Spleen (tissue), 11 donors: Measurements from ENCODE around the gene CYP19A1. TPM values are rescaled to one million over a fixed set of nuclear protein-coding genes. Genes with fewer than 3 reads are reported as not detected.

Experiments used
- DNase-seq: peaks from one replicate; pipeline ENCODE4 v3.0.0-alpha.2; 2020
- H3K27ac ChIP-seq, 8 donors: fragments of 200-600 bp; sonication (generic) in 7 of 8; 1 replicate in 4 of 8; 2 replicates in 4 of 8; pipeline versions ENCODE4 v1.5.0 to v1.8.0; 2016 to 2021; ENCODE audit warnings: inconsistent platforms in 4 of 8, mild to moderate bottlenecking in 4 of 8, moderate library complexity in 1 of 8
- H3K27me3 ChIP-seq, 7 donors: fragments of 200-600 bp; sonication (generic) in 6 of 7; replicated peaks in 1 of 7; 1 replicate in 4 of 7; 2 replicates in 3 of 7; pipeline versions ENCODE4 v1.5.0 to v1.8.0; 2016 to 2021; ENCODE audit warnings: inconsistent platforms in 3 of 7, mild to moderate bottlenecking in 1 of 7
- H3K36me3 ChIP-seq, 6 donors: fragments of 200-600 bp; sonication (generic) in 5 of 6; 1 replicate in 4 of 6; 2 replicates in 2 of 6; pipeline versions ENCODE4 v1.5.0 to v1.8.0; 2016 to 2021; ENCODE audit warnings: inconsistent platforms in 2 of 6
- H3K4me1 ChIP-seq, 6 donors: fragments of 200-600 bp; sonication (generic) in 5 of 6; 1 replicate in 3 of 6; 2 replicates in 3 of 6; pipeline versions ENCODE4 v1.5.0 to v1.8.0; 2016 to 2021; ENCODE audit warnings: inconsistent platforms in 3 of 6
- H3K4me3 ChIP-seq, 8 donors: fragments of 200-600 bp; sonication (generic) in 7 of 8; 1 replicate in 4 of 8; 2 replicates in 4 of 8; pipeline versions ENCODE4 v1.5.0 to v1.8.0; 2016 to 2021; ENCODE audit warnings: inconsistent platforms in 4 of 8, mild to moderate bottlenecking in 4 of 8, moderate library complexity in 2 of 8
- H3K9me3 ChIP-seq, 8 donors: fragments of 200-600 bp; sonication (generic) in 7 of 8; 1 replicate in 4 of 8; 2 replicates in 4 of 8; pipeline versions ENCODE4 v1.5.0 to v1.8.0; 2016 to 2021; ENCODE audit warnings: inconsistent platforms in 4 of 8
- CTCF ChIP-seq, 11 experiments: fragments of 200-600 bp in 7 of 11; fragments of 450-650 bp in 4 of 11; sonication (generic) in 4 of 11; IDR thresholded peaks in 8 of 11; conservative IDR thresholded peaks in 3 of 11; 1 replicate in 7 of 11; 2 replicates in 4 of 11; pipeline versions ENCODE4 v1.4.0 to v1.8.0; 2016 to 2021; ENCODE audit warnings: antibody characterized with exemption in 11 of 11, inconsistent platforms in 4 of 11, mild to moderate bottlenecking in 1 of 11
- POLR2A ChIP-seq, 3 donors: fragments of 450-650 bp; IDR thresholded peaks; one replicate each; pipeline ENCODE4 v1.5.1; 2017; ENCODE audit warnings: antibody characterized with exemption in 3 of 3, mild to moderate bottlenecking in 1 of 3
- POLR2AphosphoS5 ChIP-seq, 3 donors: sonication (generic); formaldehyde crosslinking; IDR thresholded peaks; one replicate each; pipeline ENCODE4 v1.5.1; 2017; ENCODE audit warnings: antibody characterized with exemption in 3 of 3
- WGBS, 5 donors: extraction: QIAGEN DNeasy Blood & Tissue Kit in 3 of 5; methylation state at CpG; one replicate each; pipeline versions ENCODE4 v1.1.5 to v1.1.7; 2013 to 2018; 5-methylcytosine and 5-hydroxymethylcytosine counted together
- intact Hi-C: fragments of 100-400 bp; cut with DNase I; formaldehyde crosslinking; loops from one replicate; pipeline ENCODE4 v1.15.0; 2023; ENCODE audit warnings: low total_unique reads
- polyA plus RNA-seq, 3 donors: library from polyadenylated mRNA; stranded (reverse); fragments of 200-250 nt; gene quantifications; one replicate each; pipeline ENCODE4 v1.2.1, GENCODE V29; 2013
- total RNA-seq, 7 donors: library from RNA; depleted of rRNA in 3 of 7; stranded (reverse); fragments of >200 nt in 3 of 7; fragmentation: NEBNext Ultra II Directional in 4 of 7; extraction: Animal tissue kit (Norgen Biotek cat#: 25700) in 4 of 7; gene quantifications; one replicate each; pipeline versions ENCODE4 v1.1.0 to v1.2.1, GENCODE V29; 2016 to 2021
- donor health status: healthy with polysubstance abuse.
- donor health status: DM: no; HTN: no; CAD: no; lungs with moderate emphysema.
- donor health status: DM: no; HTN: no; CAD: no.
- donor health status: Bipolar disorder and iron deficiency.
- donor health status: healthy.
- donor health status: DM: no; HTN: no; CAD: no.
- donor health status: DM: yes; HTN: yes; CAD: no.

The CYP19A1 gene
- total and polyA plus RNA-seq, 10 donors, result 0.13 to 5.6 (median 0.96) TPM; not detected in 1

GRCh38 chr15:51378406-51378805, 40.0 kb upstream of the CYP19A1 start:
- WGBS, 5 donors, result 72 to 87% (median 82%) methylated on average over 4 of the region's 4 CpGs
- no peak for DNase-seq
- TF ChIP-seq POLR2AphosphoS5 (IDR thresholded peaks at IDR 0.05) (no peak), POLR2A (IDR thresholded peaks at IDR 0.05) (no peak), CTCF (IDR thresholded peaks at IDR 0.05 in 8 of 11, conservative IDR thresholded peaks at IDR 0.05 in 3 of 11) (no peak)
- H3K27me3 ChIP-seq, result peaks cover 0 to 15% (median 0%) of the 10 kb centered on the region in 7 donors
- no peaks in the 10 kb centered on the region for H3K36me3 ChIP-seq
- no peak overlapping the region for H3K27ac ChIP-seq
- H3K4me3 ChIP-seq, result no peak overlapping the region
- H3K4me1 ChIP-seq, result peaks cover 0 to 10% (median 3%) of the 10 kb centered on the region in 6 donors
- no peaks in the 10 kb centered on the region for H3K9me3 ChIP-seq
- intact Hi-C loops, result no loop called here

- 89 to 96% (median 92%) methylated on average over 15 of the region's 15 CpGs for WGBS, 5 donors
- no peak overlapping the region for H3K4me3 ChIP-seq
- peaks cover 0 to 10% (median 3%) of the 10 kb centered on the region in 6 donors for H3K4me1 ChIP-seq
- TF ChIP-seq POLR2A (IDR thresholded peaks at IDR 0.05), result no peak
- TF ChIP-seq POLR2AphosphoS5 (IDR thresholded peaks at IDR 0.05), result no peak
- no peak for TF ChIP-seq CTCF (IDR thresholded peaks at IDR 0.05 in 8 of 11, conservative IDR thresholded peaks at IDR 0.05 in 3 of 11)
- peaks cover 0 to 9% (median 0%) of the 10 kb centered on the region in 7 donors for H3K27me3 ChIP-seq
- intact Hi-C loops, result no loop called here
- no peak overlapping the region for H3K27ac ChIP-seq
- no peak for DNase-seq
- H3K36me3 ChIP-seq, result no peaks in the 10 kb centered on the region
- H3K9me3 ChIP-seq, result no peaks in the 10 kb centered on the region
These were observed 38.8 kb upstream of the CYP19A1 start for GRCh38 chr15:51377038-51377786.

GRCh38 chr15:51375966-51376640, 37.7 kb upstream of the CYP19A1 start:
- no peak overlapping the region for H3K27ac ChIP-seq
- H3K27me3 ChIP-seq, result no peaks in the 10 kb centered on the region
- no peak overlapping the region for H3K4me3 ChIP-seq
- no peak for DNase-seq
- TF ChIP-seq CTCF (IDR thresholded peaks at IDR 0.05 in 8 of 11, conservative IDR thresholded peaks at IDR 0.05 in 3 of 11) (no peak), POLR2AphosphoS5 (IDR thresholded peaks at IDR 0.05) (no peak), POLR2A (IDR thresholded peaks at IDR 0.05) (no peak)
- H3K9me3 ChIP-seq, result no peaks in the 10 kb centered on the region
- H3K36me3 ChIP-seq, result no peaks in the 10 kb centered on the region
- WGBS, 5 donors, result 73 to 86% (median 77%) methylated on average over 3 of the region's 3 CpGs
- peaks cover 0 to 7% (median 1%) of the 10 kb centered on the region in 6 donors for H3K4me1 ChIP-seq
- intact Hi-C loops, result no loop called here

GRCh38 chr15:51374131-51374530, 35.7 kb upstream of the CYP19A1 start:
- Histone ChIP-seq H3K27me3 (no peaks in the 10 kb centered on the region), H3K36me3 (no peaks in the 10 kb centered on the region), H3K27ac (no peak overlapping the region), H3K9me3 (no peaks in the 10 kb centered on the region), H3K4me1 (no peaks in the 10 kb centered on the region), H3K4me3 (no peak overlapping the region)
- intact Hi-C loops, result no loop called here
- TF ChIP-seq CTCF (IDR thresholded peaks at IDR 0.05 in 8 of 11, conservative IDR thresholded peaks at IDR 0.05 in 3 of 11) (no peak), POLR2A (IDR thresholded peaks at IDR 0.05) (no peak), POLR2AphosphoS5 (IDR thresholded peaks at IDR 0.05) (no peak)
- DNase-seq, result no peak
